Lung (tissue), 12 donors: Measurements from ENCODE around the gene XAF1. TPM values are rescaled to one million over a fixed set of nuclear protein-coding genes. Genes with fewer than 3 reads are reported as not detected.

Experiments
- ATAC-seq: fragments of 200-7000 bp; cut with Tn5 transposase; one replicate; pipeline ENCODE4 v1.9.1; 2020; ENCODE audit warnings: moderate number of reproducible peaks; ENCODE audit not compliant: insufficient read depth, low FRiP score
- DNase-seq, 3 donors: peaks; one replicate each; pipeline ENCODE4 v3.0.0-alpha.2; 2013 to 2017
- H3K27ac ChIP-seq, 2 donors: one replicate each; pipeline ENCODE4 v1.5.1; 2013; ENCODE audit warnings: mild to moderate bottlenecking in 2 of 2, moderate library complexity in 2 of 2, control low read depth in 1 of 2, inconsistent platforms in 1 of 2, low read depth in 1 of 2, low read length in 1 of 2
- H3K27me3 ChIP-seq, 3 donors: one replicate each; pipeline ENCODE4 v1.5.1; 2013; ENCODE audit warnings: low read length in 2 of 3; ENCODE audit not compliant: control insufficient read depth in 3 of 3, insufficient read depth in 3 of 3
- H3K36me3 ChIP-seq, 4 donors: one replicate each; pipeline ENCODE4 v1.5.1; 2013; ENCODE audit warnings: low read length in 4 of 4, mild to moderate bottlenecking in 1 of 4, moderate library complexity in 1 of 4; ENCODE audit not compliant: control insufficient read depth in 4 of 4, insufficient read depth in 4 of 4
- H3K4me1 ChIP-seq, 5 donors: one replicate each; pipeline ENCODE4 v1.5.1; 2013; ENCODE audit warnings: low read length in 5 of 5, mild to moderate bottlenecking in 2 of 5, moderate library complexity in 1 of 5; ENCODE audit not compliant: control insufficient read depth in 5 of 5, insufficient read depth in 5 of 5
- H3K4me3 ChIP-seq: one replicate; pipeline ENCODE4 v1.5.1; 2013; ENCODE audit warnings: mild to moderate bottlenecking, control low read depth, moderate library complexity
- H3K9ac ChIP-seq, 2 donors: one replicate each; pipeline ENCODE4 v1.5.1; 2013; ENCODE audit warnings: low read length in 2 of 2, control low read depth in 1 of 2; ENCODE audit not compliant: insufficient read depth in 1 of 2
- H3K9me3 ChIP-seq, 4 donors: one replicate each; pipeline ENCODE4 v1.5.1; 2013; ENCODE audit warnings: low read length in 3 of 4, mild to moderate bottlenecking in 1 of 4, moderate library complexity in 1 of 4; ENCODE audit not compliant: control insufficient read depth in 4 of 4, insufficient read depth in 3 of 4
- WGBS, 2 donors: extraction: QIAGEN DNeasy Blood & Tissue Kit; methylation state at CpG; one replicate each; pipeline ENCODE4 v1.1.7; 2013; 5-methylcytosine and 5-hydroxymethylcytosine counted together
- polyA plus RNA-seq, 2 donors: library from polyadenylated mRNA; stranded (reverse); fragments of 200-250 nt; gene quantifications; one replicate each; pipeline ENCODE4 v1.2.1, GENCODE V29; 2013
- total RNA-seq, 2 donors: library from RNA; depleted of rRNA in 1 of 2; stranded (reverse); fragments of >200 nt in 1 of 2; gene quantifications; one replicate each; pipeline ENCODE4 v1.2.1, GENCODE V29; 2014 to 2021
- TF ChIP-seq, protein P1 (sequence below): IDR thresholded peaks from 2 replicates; pipeline ENCODE4 v1.5.1; 2012; ENCODE audit warnings: mild to moderate bottlenecking; ENCODE audit errors: control extremely low read depth, extremely low read depth
- donor health status: control.
- donor health status: control.
- donor health status: Bipolar disorder and iron deficiency.
- donor health status: healthy.
- donor health status: DM: yes; HTN: yes; CAD: no.

The XAF1 gene
- total and polyA plus RNA-seq, 4 donors = 25.3 to 38.3 (median 31.8) TPM

GRCh38 chr17:6753006-6753445 is 2.8 kb upstream of the XAF1 start:
- no peaks in the 10 kb centered on the region for H3K27me3 ChIP-seq
- peaks cover 0 to 36% (median 6%) of the 10 kb centered on the region in 5 donors for H3K4me1 ChIP-seq
- peaks cover 0 to 3% (median 0%) of the 10 kb centered on the region in 4 donors for H3K36me3 ChIP-seq
- H3K9ac ChIP-seq = no peak overlapping the region
- DNase-seq = peak; percentile 60 to 78 (median 75)
- ATAC-seq = peak; percentile 35
- H3K27ac ChIP-seq = peak overlapping the region; percentile 81 to 86
- WGBS, 2 donors = 9 to 13% methylated on average over 8 to 9 of the region's 9 CpGs
- no peak overlapping the region for H3K4me3 ChIP-seq
- TF ChIP-seq, protein P1, sequence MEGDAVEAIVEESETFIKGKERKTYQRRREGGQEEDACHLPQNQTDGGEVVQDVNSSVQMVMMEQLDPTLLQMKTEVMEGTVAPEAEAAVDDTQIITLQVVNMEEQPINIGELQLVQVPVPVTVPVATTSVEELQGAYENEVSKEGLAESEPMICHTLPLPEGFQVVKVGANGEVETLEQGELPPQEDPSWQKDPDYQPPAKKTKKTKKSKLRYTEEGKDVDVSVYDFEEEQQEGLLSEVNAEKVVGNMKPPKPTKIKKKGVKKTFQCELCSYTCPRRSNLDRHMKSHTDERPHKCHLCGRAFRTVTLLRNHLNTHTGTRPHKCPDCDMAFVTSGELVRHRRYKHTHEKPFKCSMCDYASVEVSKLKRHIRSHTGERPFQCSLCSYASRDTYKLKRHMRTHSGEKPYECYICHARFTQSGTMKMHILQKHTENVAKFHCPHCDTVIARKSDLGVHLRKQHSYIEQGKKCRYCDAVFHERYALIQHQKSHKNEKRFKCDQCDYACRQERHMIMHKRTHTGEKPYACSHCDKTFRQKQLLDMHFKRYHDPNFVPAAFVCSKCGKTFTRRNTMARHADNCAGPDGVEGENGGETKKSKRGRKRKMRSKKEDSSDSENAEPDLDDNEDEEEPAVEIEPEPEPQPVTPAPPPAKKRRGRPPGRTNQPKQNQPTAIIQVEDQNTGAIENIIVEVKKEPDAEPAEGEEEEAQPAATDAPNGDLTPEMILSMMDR = no peak
- no peaks in the 10 kb centered on the region for H3K9me3 ChIP-seq

DNA sequence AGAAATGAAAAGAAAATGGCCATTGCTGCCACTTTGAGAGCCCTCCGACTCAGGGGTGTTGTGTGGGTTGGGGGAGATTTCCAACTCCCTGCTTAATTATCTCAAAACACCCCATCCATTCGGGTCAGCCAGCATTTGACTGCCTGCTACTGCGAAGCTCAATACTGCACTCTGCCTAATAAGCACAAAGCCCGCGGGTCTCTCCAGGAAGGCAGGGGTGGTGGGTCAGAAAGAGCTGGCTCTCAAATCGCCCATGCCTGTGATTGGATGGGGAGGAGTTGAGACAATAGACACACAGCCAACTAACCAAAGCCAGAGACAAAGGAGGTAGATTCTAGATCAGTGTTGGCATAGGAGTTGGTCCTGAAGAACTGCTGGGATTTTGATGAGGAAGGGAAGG is 2.3 kb upstream of the XAF1 start:
- H3K36me3 ChIP-seq = peaks cover 0 to 5% (median 0%) of the 10 kb centered on the region in 4 donors
- no peaks in the 10 kb centered on the region for H3K9me3 ChIP-seq
- H3K9ac ChIP-seq = no peak overlapping the region
- peak overlapping the region; percentile 34 to 81 for H3K27ac ChIP-seq
- H3K4me3 ChIP-seq = no peak overlapping the region
- DNase-seq (peak; percentile 20 to 48 (median 34)), ATAC-seq (no peak)
- WGBS, 2 donors = 61 to 71% methylated on average over 6 of the region's 6 CpGs
- TF ChIP-seq, protein P1 = no peak
- peaks cover 0 to 36% (median 6%) of the 10 kb centered on the region in 5 donors for H3K4me1 ChIP-seq
- H3K27me3 ChIP-seq = no peaks in the 10 kb centered on the region

DNA sequence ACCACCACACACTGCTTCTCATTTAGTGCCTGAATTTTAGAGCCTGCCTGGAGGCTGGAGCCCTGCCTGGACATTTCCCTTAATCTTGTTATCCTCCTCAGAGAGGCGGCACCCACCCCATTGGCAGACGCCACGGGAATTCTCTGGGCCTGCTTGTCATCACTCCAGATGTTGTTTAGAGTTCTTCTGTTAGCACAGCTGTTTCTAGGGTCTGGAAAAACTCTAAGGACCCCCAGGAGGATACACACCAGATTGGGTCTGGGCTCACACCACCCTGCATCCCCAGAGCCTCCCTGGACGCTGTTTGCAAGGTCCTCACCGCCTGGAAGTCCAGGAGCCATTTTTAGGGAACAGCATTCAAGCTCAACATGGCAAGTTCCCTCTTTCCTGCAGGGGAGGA is 565 bp upstream of the XAF1 start:
- no peak for ATAC-seq
- WGBS, 2 donors = 58 to 66% methylated on average over 5 of the region's 5 CpGs
- Histone ChIP-seq H3K27ac (peak overlapping the region; percentile 85 to 97), H3K4me3 (peak overlapping the region; percentile 67), H3K9me3 (no peaks in the 10 kb centered on the region), H3K36me3 (peaks cover 0 to 7% (median 3%) of the 10 kb centered on the region in 4 donors), H3K27me3 (no peaks in the 10 kb centered on the region), H3K4me1 (peaks cover 0 to 36% (median 6%) of the 10 kb centered on the region in 5 donors), H3K9ac (peak overlapping the region in 1 of 2 donors; percentile 51)
- TF ChIP-seq, protein P1 = no peak
- peak; percentile 69 to 80 (median 77) for DNase-seq
